GM19468 (cell line): ENCODE results near the gene UGT1A3.
"Not testable (repeated sequence)": the region's sequence is repeated elsewhere in the genome, so short reads cannot be mapped to it uniquely, and the experiment has no call there.

ENCODE experiments used
- ATAC-seq: cut with Tn5 transposase; IDR thresholded peaks from one replicate; pipeline ENCODE4 v1.9.1; 2021; ENCODE audit warnings: mild to moderate bottlenecking, moderate library complexity, moderate number of reproducible peaks; ENCODE audit not compliant: unreplicated experiment; ENCODE audit errors: extremely low read depth

Gene UGT1A3

DNA sequence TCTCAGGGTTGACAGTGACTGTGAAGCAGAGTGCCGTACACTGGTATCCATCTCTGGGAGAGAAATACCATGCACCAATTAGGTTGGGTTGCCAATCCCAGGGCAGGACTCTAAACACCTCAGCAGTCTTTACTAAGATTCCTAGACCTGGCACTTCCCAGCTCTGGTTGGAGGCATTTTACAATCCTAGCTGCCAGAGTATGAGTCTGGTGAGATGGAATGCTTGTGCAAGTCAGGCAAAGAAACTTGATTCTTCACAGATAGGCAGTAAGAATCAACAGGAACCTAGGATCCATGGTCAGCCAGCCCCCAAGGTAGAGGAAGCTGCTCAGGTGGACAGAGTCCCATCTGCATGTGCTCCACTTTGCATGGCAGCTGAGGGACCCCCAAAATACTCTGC, 22.1 kb upstream of the UGT1A3 start:
- no peak for ATAC-seq

DNA sequence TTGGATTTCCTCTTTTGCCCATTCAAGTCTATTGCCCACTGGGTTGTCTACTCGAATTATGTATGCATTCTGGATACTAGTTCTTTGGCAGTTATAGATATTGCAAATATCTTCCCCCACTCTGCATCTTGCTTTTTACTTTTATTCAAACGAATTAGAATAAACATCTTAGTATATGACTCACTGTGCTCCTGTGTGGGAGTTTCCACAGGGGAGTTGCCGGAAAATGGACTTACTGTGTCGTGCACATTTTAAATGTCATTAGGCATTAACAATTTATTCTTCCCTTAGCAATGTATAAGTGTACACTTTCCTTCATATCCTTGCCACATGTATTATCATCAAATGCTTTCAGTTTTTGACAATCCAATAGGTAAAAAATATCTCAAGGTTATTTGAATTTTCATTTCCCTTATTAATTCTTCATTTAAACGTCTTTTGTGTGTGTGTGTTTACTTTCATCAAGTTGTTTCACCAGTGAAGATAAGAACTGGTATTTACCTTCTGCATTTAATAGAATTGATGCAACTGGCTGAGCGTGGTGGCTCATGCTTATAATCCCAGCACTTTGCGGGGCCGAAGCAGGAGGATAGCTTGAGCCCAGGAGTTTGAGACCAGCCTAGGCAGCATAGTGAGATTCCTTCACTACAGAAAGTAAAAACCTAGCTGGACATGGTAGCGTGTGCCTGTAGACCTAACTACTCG, 20.8 kb upstream of the UGT1A3 start:
- ATAC-seq: no peak

DNA sequence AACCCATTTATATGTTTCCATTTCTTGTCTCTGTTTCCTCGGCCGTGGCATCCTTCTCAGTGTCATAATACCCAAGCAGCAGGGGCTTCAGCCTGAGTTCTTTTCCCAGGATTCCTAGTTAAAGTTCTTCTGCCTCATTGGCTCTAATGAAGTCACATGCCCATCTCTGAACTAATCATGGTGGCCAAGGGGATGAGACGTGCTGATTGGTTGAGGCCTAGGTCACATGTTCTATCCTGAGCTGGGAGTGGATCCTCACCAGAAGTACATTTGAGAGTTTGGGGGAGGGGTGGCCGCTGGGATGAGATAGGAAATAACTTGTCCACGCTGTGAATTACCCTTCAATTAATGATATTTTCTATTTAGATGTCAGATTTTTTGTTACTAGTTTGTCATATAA, 19.9 kb upstream of the UGT1A3 start:
- ATAC-seq: no peak

DNA sequence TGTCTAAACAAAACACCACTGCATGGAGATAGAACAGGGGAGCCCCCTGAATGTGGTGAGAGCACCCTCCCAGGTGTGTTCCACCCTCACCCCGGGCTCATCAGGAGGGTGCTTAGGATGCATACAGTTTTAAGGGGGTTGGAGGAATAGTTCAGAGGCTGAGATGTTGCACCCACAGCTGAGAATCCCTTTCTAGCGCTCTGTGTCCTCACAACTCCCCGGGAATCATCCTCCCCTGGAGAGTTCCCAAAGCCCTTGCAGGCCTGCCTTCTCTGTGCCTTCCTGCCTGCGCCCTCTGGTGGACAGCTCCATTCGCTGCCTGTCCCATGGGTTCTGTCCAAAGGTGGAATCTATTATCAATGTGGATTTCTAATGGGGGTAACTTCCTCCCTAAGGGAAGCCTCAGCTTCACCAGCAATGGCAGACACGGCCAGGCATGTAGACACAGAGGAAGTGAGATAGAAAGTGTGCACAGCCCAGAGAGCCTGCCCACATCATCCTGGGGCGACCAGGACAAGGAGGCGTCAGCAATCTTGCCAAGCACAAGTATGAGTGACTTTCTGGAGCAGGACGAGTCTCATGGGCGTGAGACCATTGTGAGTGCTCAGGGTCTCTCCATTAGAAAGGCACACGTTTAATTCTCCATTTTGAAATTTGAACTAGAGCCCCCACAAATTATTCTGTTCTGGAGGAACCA, 17.4 kb upstream of the UGT1A3 start:
- no peak for ATAC-seq

DNA sequence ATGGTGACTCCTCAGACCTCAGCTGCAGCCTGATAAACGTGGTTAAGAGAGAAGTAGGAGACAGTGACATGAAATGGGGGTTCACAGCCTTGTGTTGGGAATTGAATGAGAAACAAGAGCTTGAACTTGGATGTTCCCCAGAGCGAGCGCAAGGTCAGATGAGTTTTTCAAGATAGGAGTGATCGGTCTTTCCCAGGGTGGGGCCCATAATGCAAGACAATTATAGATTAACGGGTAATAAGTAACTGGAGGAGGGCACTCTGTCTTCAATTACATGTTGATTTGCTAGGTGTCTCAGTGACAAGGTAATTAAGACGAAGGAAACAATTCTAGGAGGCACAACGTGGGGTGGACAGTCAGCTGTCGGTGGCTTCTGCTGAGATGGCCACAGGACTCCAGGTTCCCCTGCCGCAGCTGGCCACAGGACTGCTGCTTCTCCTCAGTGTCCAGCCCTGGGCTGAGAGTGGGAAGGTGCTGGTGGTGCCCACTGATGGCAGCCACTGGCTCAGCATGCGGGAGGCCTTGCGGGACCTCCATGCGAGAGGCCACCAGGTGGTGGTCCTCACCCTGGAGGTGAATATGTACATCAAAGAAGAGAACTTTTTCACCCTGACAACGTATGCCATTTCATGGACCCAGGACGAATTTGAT, 16.1 kb upstream of the UGT1A3 start, which contains the start of gene UGT1A5:
Gene UGT1A5 (plus strand): TSS at position 297 of the 651 bp plus-strand sequence. CDS start 85 bp downstream, at position 382.
- ATAC-seq: no peak

DNA sequence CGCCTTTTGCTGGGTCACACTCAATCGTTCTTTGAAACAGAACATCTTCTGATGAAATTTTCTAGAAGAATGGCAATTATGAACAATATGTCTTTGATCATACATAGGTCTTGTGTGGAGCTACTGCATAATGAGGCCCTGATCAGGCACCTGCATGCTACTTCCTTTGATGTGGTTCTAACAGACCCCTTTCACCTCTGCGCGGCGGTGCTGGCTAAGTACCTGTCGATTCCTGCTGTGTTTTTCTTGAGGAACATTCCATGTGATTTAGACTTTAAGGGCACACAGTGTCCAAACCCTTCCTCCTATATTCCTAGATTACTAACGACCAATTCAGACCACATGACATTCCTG, 15.6 kb upstream of the UGT1A3 start:
- ATAC-seq: no peak

GRCh38 chr2:233714121-233714520, 14.7 kb upstream of the UGT1A3 start:
- no peak for ATAC-seq

DNA sequence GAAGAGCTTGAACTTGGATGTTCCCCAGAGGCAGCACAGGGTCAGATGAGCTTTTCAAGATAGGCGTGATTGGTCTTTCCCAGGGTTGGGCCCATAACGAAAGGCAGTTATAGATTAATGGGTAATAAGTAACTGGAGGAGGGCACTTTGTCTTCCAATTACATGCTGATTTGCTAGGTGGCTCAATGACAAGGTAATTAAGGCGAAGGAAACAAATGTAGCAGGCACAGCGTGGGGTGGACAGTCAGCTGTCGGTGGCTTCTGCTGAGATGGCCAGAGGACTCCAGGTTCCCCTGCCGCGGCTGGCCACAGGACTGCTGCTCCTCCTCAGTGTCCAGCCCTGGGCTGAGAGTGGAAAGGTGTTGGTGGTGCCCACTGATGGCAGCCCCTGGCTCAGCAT, 10.3 kb upstream of the UGT1A3 start, which contains the start of gene UGT1A4:
Gene UGT1A4 (plus strand): TSS at position 185 of the 400 bp plus-strand sequence. CDS start 85 bp downstream, at position 270.
- ATAC-seq: no peak

GRCh38 chr2:233736868-233737653, 8.2 kb downstream of the UGT1A3 start:
- not testable (repeated sequence) for ATAC-seq

GRCh38 chr2:233740870-233741269, 12.0 kb downstream of the UGT1A3 start:
- no peak for ATAC-seq

- no peak for ATAC-seq
These were observed 14.8 kb downstream of the UGT1A3 start for GRCh38 chr2:233743464-233744259.

DNA sequence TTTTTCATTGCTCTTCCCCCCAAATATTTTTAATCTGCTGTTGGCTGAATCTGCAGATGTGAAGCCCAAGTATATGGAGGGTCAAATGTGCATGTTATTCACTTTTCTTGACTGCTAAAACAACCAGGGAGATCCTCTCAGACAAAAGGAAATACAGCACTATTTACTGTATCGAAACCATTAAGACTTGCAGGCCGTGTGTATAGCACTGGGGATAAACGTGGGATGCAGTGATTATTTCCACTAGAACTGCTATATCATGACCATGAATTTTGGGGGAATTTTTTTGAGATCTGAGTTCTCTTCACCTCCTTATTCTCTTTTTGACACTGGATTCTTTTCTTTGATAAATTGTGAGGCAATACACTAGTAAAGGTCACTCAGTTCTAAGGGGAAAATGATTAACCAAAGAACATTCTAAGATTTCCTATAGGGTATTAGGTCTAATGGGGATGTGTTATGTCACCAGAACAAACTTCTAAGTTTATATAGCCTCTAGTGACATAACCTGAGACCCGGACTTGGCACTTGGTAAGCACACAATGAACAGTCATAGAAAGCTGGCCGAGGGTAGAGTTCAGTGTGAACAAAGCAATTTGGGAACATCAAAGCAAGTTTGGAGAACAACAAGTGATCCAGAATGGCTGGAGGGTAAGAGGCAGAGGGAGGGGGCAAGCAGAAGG, 16.4 kb downstream of the UGT1A3 start:
- ATAC-seq: no peak

GRCh38 chr2:233745838-233746237, 17.0 kb downstream of the UGT1A3 start:
- ATAC-seq: not testable (repeated sequence)

GRCh38 chr2:233746475-233747282, 17.8 kb downstream of the UGT1A3 start:
- ATAC-seq: no peak

GRCh38 chr2:233747283-233747544, 18.4 kb downstream of the UGT1A3 start:
- no peak for ATAC-seq

- not testable (repeated sequence) for ATAC-seq
These were observed 21.8 kb downstream of the UGT1A3 start for GRCh38 chr2:233750689-233751088.

GRCh38 chr2:233751212-233752009, 22.6 kb downstream of the UGT1A3 start:
- not testable (repeated sequence) for ATAC-seq
